Breast epithelium (tissue), 4 donors: ENCODE data around the gene ITPR1. TPM values are rescaled to one million over a fixed set of nuclear protein-coding genes. Genes with fewer than 3 reads are reported as not detected.

ENCODE experiments used
- DNase-seq, 2 donors: peaks; one replicate each; pipeline ENCODE4 v3.0.0-alpha.2; 2019; ENCODE audit warnings: low spot score in 2 of 2
- H3K27ac ChIP-seq, 2 donors: fragments of 200-600 bp; sonication (generic) in 1 of 2; one replicate each; pipeline ENCODE4 v1.5.1; 2016 to 2019; ENCODE audit warnings: mild to moderate bottlenecking in 1 of 2
- H3K27me3 ChIP-seq, 2 donors: fragments of 200-600 bp; sonication (generic) in 1 of 2; one replicate each; pipeline versions ENCODE4 v1.5.1 to v1.6.0; 2017 to 2019; ENCODE audit warnings: control low read depth in 1 of 2, mild to moderate bottlenecking in 1 of 2
- H3K36me3 ChIP-seq: fragments of 200-600 bp; one replicate; pipeline ENCODE4 v1.5.1; 2019
- H3K4me1 ChIP-seq, 2 donors: fragments of 200-600 bp; sonication (generic); one replicate each; pipeline ENCODE4 v1.5.1; 2016 to 2019; ENCODE audit warnings: control low read depth in 1 of 2
- H3K4me3 ChIP-seq, 3 donors: fragments of 200-600 bp; sonication (generic); 1 replicate in 2 of 3; 2 replicates in 1 of 3; pipeline ENCODE4 v1.5.1; 2016 to 2019; ENCODE audit warnings: mild to moderate bottlenecking in 3 of 3, moderate library complexity in 2 of 3
- H3K9me3 ChIP-seq, 2 donors: fragments of 200-600 bp; sonication (generic) in 1 of 2; one replicate each; pipeline ENCODE4 v1.5.1; 2016 to 2019; ENCODE audit warnings: control low read depth in 1 of 2
- CTCF ChIP-seq, 3 donors: fragments of 450-650 bp; IDR thresholded peaks; one replicate each; pipeline ENCODE4 v1.5.1; 2016 to 2017; ENCODE audit warnings: antibody characterized with exemption in 3 of 3, mild to moderate bottlenecking in 3 of 3, moderate library complexity in 3 of 3
- POLR2A ChIP-seq: fragments of 450-650 bp; IDR thresholded peaks from one replicate; pipeline ENCODE4 v1.6.1; 2016; ENCODE audit warnings: antibody characterized with exemption, mild to moderate bottlenecking, moderate library complexity
- POLR2AphosphoS5 ChIP-seq, 3 donors: sonication (generic); formaldehyde crosslinking; IDR thresholded peaks; one replicate each; pipeline ENCODE4 v1.6.1; 2017; ENCODE audit warnings: antibody characterized with exemption in 3 of 3
- intact Hi-C: fragments of 100-400 bp; cut with DNase I; formaldehyde crosslinking; loops from one replicate; pipeline ENCODE4 v1.15.1; 2023; ENCODE audit warnings: low total_unique reads
- total RNA-seq, 3 donors: library from RNA; depleted of rRNA; stranded (reverse); fragments of >200 nt; gene quantifications; one replicate each; pipeline ENCODE4 v1.1.0, GENCODE V29; 2016

ITPR1 gene
- total RNA-seq, 3 donors from 2014 or later, result 53.8 to 227 (median 174) TPM

DNA sequence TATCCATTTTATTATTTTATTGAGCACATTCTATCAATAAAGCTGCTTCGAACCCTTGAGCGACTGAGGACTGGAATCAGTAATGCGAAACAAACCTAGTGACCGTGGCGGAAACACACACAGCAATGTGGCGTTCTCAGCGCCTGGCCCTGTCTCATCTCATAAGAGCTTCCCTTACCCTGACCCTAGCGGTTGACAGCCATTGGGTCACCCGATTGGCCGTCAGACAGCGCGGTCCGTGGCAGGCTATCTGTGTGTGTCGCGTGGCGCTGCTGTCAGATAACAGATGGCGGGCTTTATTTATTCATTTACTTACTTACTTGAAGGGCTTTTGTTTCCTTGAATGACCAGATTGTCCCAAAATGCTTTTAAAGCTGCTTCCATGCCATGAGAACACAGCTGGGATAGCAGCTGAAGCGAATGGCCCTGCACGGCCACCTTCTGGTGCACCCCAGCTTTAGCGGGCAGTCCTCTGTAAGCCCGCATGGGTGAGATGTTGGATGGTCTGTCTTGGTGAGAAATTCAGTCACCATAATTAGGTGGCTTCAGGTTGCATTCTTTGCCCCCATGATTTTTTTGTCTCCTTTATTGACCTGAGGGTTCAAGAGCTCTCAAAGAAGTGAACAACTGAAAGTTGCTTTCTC is 270.6 kb downstream of the ITPR1 start:
- TF ChIP-seq POLR2A (no peak), POLR2AphosphoS5 (IDR thresholded peaks at IDR 0.05) (no peak)
- intact Hi-C loops, result no loop called here
- Histone ChIP-seq H3K27ac (no peak overlapping the region), H3K9me3 (no peaks in the 10 kb centered on the region), H3K4me1 (no peaks in the 10 kb centered on the region), H3K4me3 (no peak overlapping the region), H3K27me3 (no peaks in the 10 kb centered on the region), H3K36me3 (no peaks in the 10 kb centered on the region)
- no peak for DNase-seq

DNA sequence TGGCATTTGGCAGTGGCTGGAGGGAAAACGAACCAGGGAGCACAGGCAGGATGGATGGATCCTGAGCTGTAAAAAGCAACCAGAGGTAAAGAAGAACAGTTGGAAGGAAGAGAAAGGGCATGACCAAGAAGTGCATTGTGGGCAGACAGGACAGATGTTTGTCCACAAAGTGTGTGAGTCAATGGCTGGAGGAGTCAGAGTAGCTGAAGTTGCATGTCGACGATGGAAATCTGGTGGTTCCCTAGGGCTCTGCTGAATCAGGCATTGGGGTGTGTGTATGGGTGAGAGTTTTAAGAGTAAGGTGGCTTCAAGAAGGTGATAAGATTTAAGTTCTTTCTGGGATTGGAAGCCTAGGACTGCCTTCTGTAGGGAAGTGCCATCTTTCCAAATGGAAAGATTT is 272.1 kb downstream of the ITPR1 start:
- Histone ChIP-seq H3K9me3 (no peaks in the 10 kb centered on the region), H3K27ac (no peak overlapping the region), H3K27me3 (no peaks in the 10 kb centered on the region), H3K4me3 (no peak overlapping the region), H3K4me1 (no peaks in the 10 kb centered on the region), H3K36me3 (no peaks in the 10 kb centered on the region)
- intact Hi-C loops, result no loop called here
- no peak for DNase-seq
- no peak for TF ChIP-seq POLR2AphosphoS5 (IDR thresholded peaks at IDR 0.05)
- no peak for TF ChIP-seq POLR2A
- TF ChIP-seq CTCF (IDR thresholded peaks at IDR 0.05), result no peak

DNA sequence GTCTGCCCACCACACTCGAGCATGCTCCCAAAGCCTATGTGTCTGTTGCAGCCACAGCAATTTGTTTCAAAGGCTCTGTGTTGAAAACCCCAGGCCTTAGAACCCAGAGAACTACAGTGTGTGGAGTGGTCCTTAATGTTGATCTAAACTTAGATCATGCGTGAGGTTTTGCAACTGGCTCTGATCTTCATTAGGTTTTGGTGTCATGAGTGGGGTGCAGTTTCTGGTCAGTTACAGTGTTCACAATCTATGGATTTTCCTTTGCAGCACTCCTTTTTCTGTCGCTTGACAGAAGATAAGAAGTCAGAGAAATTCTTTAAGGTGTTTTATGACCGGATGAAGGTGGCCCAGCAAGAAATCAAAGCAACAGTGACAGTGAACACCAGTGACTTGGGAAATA is 273.1 kb downstream of the ITPR1 start:
- H3K27ac ChIP-seq, result no peak overlapping the region
- TF ChIP-seq POLR2AphosphoS5 (IDR thresholded peaks at IDR 0.05) (no peak), CTCF (IDR thresholded peaks at IDR 0.05) (no peak), POLR2A (no peak)
- H3K4me3 ChIP-seq, result no peak overlapping the region
- intact Hi-C loops, result no loop called here
- DNase-seq, result no peak
- H3K9me3 ChIP-seq, result no peaks in the 10 kb centered on the region
- H3K27me3 ChIP-seq, result no peaks in the 10 kb centered on the region
- H3K36me3 ChIP-seq, result no peaks in the 10 kb centered on the region
- H3K4me1 ChIP-seq, result no peaks in the 10 kb centered on the region

- DNase-seq, result no peak
- TF ChIP-seq POLR2A, result no peak
- TF ChIP-seq POLR2AphosphoS5 (IDR thresholded peaks at IDR 0.05), result no peak
- TF ChIP-seq CTCF (IDR thresholded peaks at IDR 0.05), result no peak
- Histone ChIP-seq H3K36me3 (no peaks in the 10 kb centered on the region), H3K9me3 (no peaks in the 10 kb centered on the region), H3K4me3 (no peak overlapping the region), H3K4me1 (peaks cover 0 to 6% of the 10 kb centered on the region in 2 donors), H3K27ac (no peak overlapping the region), H3K27me3 (no peaks in the 10 kb centered on the region)
- intact Hi-C loops, result no loop called here
Measured at GRCh38 chr3:4766716-4767499, 273.8 kb downstream of the ITPR1 start.

DNA sequence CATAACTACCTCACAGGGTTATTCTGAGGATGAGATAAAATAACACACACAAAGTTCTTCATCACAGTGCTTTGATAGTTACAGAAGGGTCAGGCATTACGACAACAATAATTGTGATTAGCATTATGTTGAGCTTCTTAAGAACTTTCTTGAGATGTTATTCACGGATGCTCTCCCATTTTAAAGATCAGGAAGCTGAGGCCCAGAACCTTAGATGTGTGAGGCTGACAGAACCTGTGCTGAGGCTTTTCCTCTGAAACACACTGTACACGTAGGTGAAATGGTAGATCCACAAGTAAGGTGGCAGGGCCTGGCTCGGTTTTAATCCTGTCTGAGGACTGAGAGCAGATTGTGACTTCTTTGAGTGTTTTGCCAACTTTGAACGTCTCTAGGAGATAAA is 274.9 kb downstream of the ITPR1 start:
- H3K36me3 ChIP-seq, result no peaks in the 10 kb centered on the region
- no peaks in the 10 kb centered on the region for H3K27me3 ChIP-seq
- TF ChIP-seq CTCF (IDR thresholded peaks at IDR 0.05) (no peak), POLR2AphosphoS5 (IDR thresholded peaks at IDR 0.05) (no peak), POLR2A (no peak)
- no peaks in the 10 kb centered on the region for H3K9me3 ChIP-seq
- intact Hi-C loops, result no loop called here
- H3K4me3 ChIP-seq, result no peak overlapping the region
- peaks cover 2 to 17% of the 10 kb centered on the region in 2 donors for H3K4me1 ChIP-seq
- no peak for DNase-seq
- H3K27ac ChIP-seq, result no peak overlapping the region
